Muscle of leg (tissue), 11 donors: ENCODE measurements around the gene RGL1. TPM values are rescaled to one million over a fixed set of nuclear protein-coding genes. Genes with fewer than 3 reads are reported as not detected.
A peak's percentile ranks its signal among the peaks of the same experiment; 100 is the strongest.
"Not testable (repeated sequence)": the region's sequence is repeated elsewhere in the genome, so short reads cannot be mapped to it uniquely, and the experiment has no call there.

Experiments used
- DNase-seq: peaks from one replicate; pipeline ENCODE4 v3.0.0; 2013
- H3K27ac ChIP-seq: one replicate; pipeline ENCODE4 v1.5.1; 2013; ENCODE audit warnings: mild to moderate bottlenecking, low read length, control low read depth
- H3K27me3 ChIP-seq: one replicate; pipeline ENCODE4 v1.6.1; 2013; ENCODE audit warnings: low read length; ENCODE audit not compliant: control insufficient read depth, insufficient read depth
- H3K36me3 ChIP-seq: one replicate; pipeline ENCODE4 v1.6.1; 2013; ENCODE audit warnings: low read length; ENCODE audit not compliant: control insufficient read depth, insufficient read depth
- H3K4me1 ChIP-seq: one replicate; pipeline ENCODE4 v1.6.1; 2013; ENCODE audit warnings: low read length; ENCODE audit not compliant: control insufficient read depth, insufficient read depth
- H3K4me3 ChIP-seq: one replicate; pipeline ENCODE4 v1.5.1; 2013; ENCODE audit warnings: low read length, control low read depth
- H3K9me3 ChIP-seq: replicated peaks from 2 replicates; pipeline ENCODE4 v1.6.1; 2013; ENCODE audit warnings: low read depth, low read length; ENCODE audit not compliant: control insufficient read depth
- WGBS: methylation state at CpG from one replicate; pipeline ENCODE4 v1.1.5; 2013; ENCODE audit warnings: missing lambda C conversion rate; ENCODE audit not compliant: insufficient coverage; 5-methylcytosine and 5-hydroxymethylcytosine counted together
- polyA plus RNA-seq, 8 donors: library from polyadenylated mRNA; unstranded; fragments of 120-200 nt; gene quantifications; one replicate each; pipeline versions ENCODE4 v1.2.1 to v1.2.3, GENCODE V29; 2013; ENCODE audit warnings: inconsistent platforms in 1 of 8, low replicate concordance in 1 of 8; ENCODE audit not compliant: insufficient read length in 8 of 8, insufficient read depth in 1 of 8
- total RNA-seq: library from RNA; stranded (reverse); fragments of 120-200 nt; gene quantifications from one replicate; pipeline ENCODE4 v1.2.4, GENCODE V29; 2013

RGL1 gene
- total and polyA plus RNA-seq, 9 donors: 20.8 to 40.5 (median 28.3) TPM

GRCh38 chr1:183783342-183783741, 21.6 kb upstream of the RGL1 start:
- H3K4me3 ChIP-seq: no peak overlapping the region
- no peaks in the 10 kb centered on the region for H3K36me3 ChIP-seq
- peak overlapping the region; percentile 59 for H3K27ac ChIP-seq
- no peaks in the 10 kb centered on the region for H3K9me3 ChIP-seq
- peaks cover 15% of the 10 kb centered on the region for H3K4me1 ChIP-seq
- no peaks in the 10 kb centered on the region for H3K27me3 ChIP-seq
- peak; percentile 55 for DNase-seq

GRCh38 chr1:183783767-183784637, 20.9 kb upstream of the RGL1 start:
- H3K27ac ChIP-seq: peak overlapping the region; percentile 59
- peak; percentile 97 for DNase-seq

GRCh38 chr1:183785921-183786320, 19.0 kb upstream of the RGL1 start:
- no CpG with 5 or more reads among the region's 3 CpGs for WGBS
- not testable (repeated sequence) for DNase-seq

More at GRCh38 chr1:183783767-183784637, 20.9 kb upstream of the RGL1 start:
- Histone ChIP-seq H3K36me3 (no peaks in the 10 kb centered on the region), H3K27me3 (no peaks in the 10 kb centered on the region), H3K4me1 (peaks cover 12% of the 10 kb centered on the region), H3K9me3 (no peaks in the 10 kb centered on the region), H3K4me3 (no peak overlapping the region)
- WGBS: 32% methylated on average over 6 of the region's 6 CpGs

GRCh38 chr1:183787704-183788103, 17.2 kb upstream of the RGL1 start:
- H3K27ac ChIP-seq: no peak overlapping the region
- H3K4me1 ChIP-seq: peaks cover 12% of the 10 kb centered on the region
- no peak overlapping the region for H3K4me3 ChIP-seq
- DNase-seq: no peak
- WGBS: 50% methylated on average over 1 of the region's 2 CpGs
- H3K36me3 ChIP-seq: no peaks in the 10 kb centered on the region
- no peaks in the 10 kb centered on the region for H3K9me3 ChIP-seq
- H3K27me3 ChIP-seq: no peaks in the 10 kb centered on the region

More at GRCh38 chr1:183785921-183786320, 19.0 kb upstream of the RGL1 start:
- peaks cover 12% of the 10 kb centered on the region for H3K4me1 ChIP-seq
- not testable (repeated sequence) for H3K4me3 ChIP-seq, H3K27ac ChIP-seq, H3K27me3 ChIP-seq, H3K9me3 ChIP-seq, H3K36me3 ChIP-seq

GRCh38 chr1:183791319-183791718, 13.6 kb upstream of the RGL1 start:
- DNase-seq: peak; percentile 84
- peaks cover 2% of the 10 kb centered on the region for H3K9me3 ChIP-seq
- no peak overlapping the region for H3K27ac ChIP-seq

GRCh38 chr1:183792300-183792699, 12.6 kb upstream of the RGL1 start:
- Histone ChIP-seq H3K4me1 (no peaks in the 10 kb centered on the region), H3K9me3 (peaks cover 2% of the 10 kb centered on the region), H3K27ac (no peak overlapping the region), H3K27me3 (no peaks in the 10 kb centered on the region), H3K4me3 (no peak overlapping the region), H3K36me3 (no peaks in the 10 kb centered on the region)
- no peak for DNase-seq
- no CpG with 5 or more reads among the region's 2 CpGs for WGBS

More at GRCh38 chr1:183791319-183791718, 13.6 kb upstream of the RGL1 start:
- no peaks in the 10 kb centered on the region for H3K4me1 ChIP-seq
- no peaks in the 10 kb centered on the region for H3K36me3 ChIP-seq
- no peak overlapping the region for H3K4me3 ChIP-seq
- H3K27me3 ChIP-seq: no peaks in the 10 kb centered on the region

- H3K9me3 ChIP-seq: peaks cover 2% of the 10 kb centered on the region
- WGBS: no CpG with 5 or more reads among the region's 1 CpG
- no peaks in the 10 kb centered on the region for H3K4me1 ChIP-seq
Observed at GRCh38 chr1:183794088-183794487, 10.8 kb upstream of the RGL1 start.

GRCh38 chr1:183800449-183800848, 4.5 kb upstream of the RGL1 start:
- H3K9me3 ChIP-seq: peaks cover 3% of the 10 kb centered on the region
- H3K36me3 ChIP-seq: no peaks in the 10 kb centered on the region
- WGBS: no CpG with 5 or more reads among the region's 1 CpG
- no peak overlapping the region for H3K27ac ChIP-seq
- peaks cover 3% of the 10 kb centered on the region for H3K4me1 ChIP-seq
- no peak overlapping the region for H3K4me3 ChIP-seq
- no peak for DNase-seq
- H3K27me3 ChIP-seq: no peaks in the 10 kb centered on the region

More at GRCh38 chr1:183794088-183794487, 10.8 kb upstream of the RGL1 start:
- no peak for DNase-seq
- H3K36me3 ChIP-seq: no peaks in the 10 kb centered on the region
- no peak overlapping the region for H3K27ac ChIP-seq
- no peak overlapping the region for H3K4me3 ChIP-seq
- no peaks in the 10 kb centered on the region for H3K27me3 ChIP-seq

- Histone ChIP-seq H3K27ac (no peak overlapping the region), H3K27me3 (no peaks in the 10 kb centered on the region), H3K4me1 (peaks cover 8% of the 10 kb centered on the region), H3K36me3 (no peaks in the 10 kb centered on the region), H3K9me3 (peaks cover 3% of the 10 kb centered on the region), H3K4me3 (no peak overlapping the region)
- DNase-seq: no peak
- WGBS: 100% methylated on average over 1 of the region's 2 CpGs
Observed at GRCh38 chr1:183801649-183802048, 3.3 kb upstream of the RGL1 start.

- Histone ChIP-seq H3K9me3 (peaks cover 3% of the 10 kb centered on the region), H3K36me3 (peaks cover 2% of the 10 kb centered on the region), H3K4me1 (peaks cover 14% of the 10 kb centered on the region), H3K27ac (peak overlapping the region; percentile 97), H3K27me3 (no peaks in the 10 kb centered on the region), H3K4me3 (peak overlapping the region; percentile 62)
- WGBS: no CpG with 5 or more reads among the region's 5 CpGs
- DNase-seq: peak; percentile 53
Observed at GRCh38 chr1:183804387-183804786, 533 bp upstream of the RGL1 start.
